Neuron (in vitro differentiated cells): ENCODE data around the gene MDGA2.

ENCODE experiments used
- H2AFZ ChIP-seq: one replicate; pipeline ENCODE4 v1.6.1; 2013; ENCODE audit warnings: low read depth, mild to moderate bottlenecking, inconsistent platforms, low read length, moderate library complexity
- H3K27me3 ChIP-seq: one replicate; pipeline ENCODE4 v1.6.1; 2013; ENCODE audit warnings: low read length; ENCODE audit not compliant: insufficient read depth
- H3K36me3 ChIP-seq: one replicate; pipeline ENCODE4 v1.6.1; 2013; ENCODE audit warnings: low read length; ENCODE audit not compliant: insufficient read depth
- H3K4me1 ChIP-seq: one replicate; pipeline ENCODE4 v1.6.1; 2013; ENCODE audit warnings: low read length; ENCODE audit not compliant: insufficient read depth
- H3K4me3 ChIP-seq: 2 replicates; pipeline ENCODE4 v1.5.1; 2013; ENCODE audit warnings: mild to moderate bottlenecking, low read length, moderate library complexity
- H3K9me3 ChIP-seq: one replicate; pipeline ENCODE4 v1.6.1; 2013; ENCODE audit warnings: low read length

MDGA2 gene

DNA sequence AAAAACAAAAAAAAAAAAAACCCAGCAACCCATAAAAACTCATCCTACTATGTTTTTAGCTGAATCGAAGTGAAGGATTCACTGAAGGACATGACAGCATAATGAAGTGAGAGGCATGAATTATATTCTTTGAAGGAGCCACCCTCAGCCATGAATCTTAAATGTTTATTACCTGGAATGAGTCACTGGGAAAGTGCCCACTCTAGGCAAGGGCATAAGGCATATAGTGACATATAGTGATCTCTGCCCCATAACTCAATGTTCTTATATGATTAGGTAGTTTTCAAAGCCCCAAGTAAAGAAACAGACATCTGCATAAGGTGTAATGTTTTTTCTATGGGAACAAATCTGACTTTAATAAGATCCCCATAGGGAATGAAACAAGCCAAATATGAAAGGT, 79.9 kb downstream of the MDGA2 start:
- H3K9me3 ChIP-seq: peaks cover 3% of the 10 kb centered on the region
- H3K36me3 ChIP-seq: no peaks in the 10 kb centered on the region

GRCh38 chr14:47590767-47591495, 84.5 kb downstream of the MDGA2 start:
- H2AFZ ChIP-seq: no peak overlapping the region
- H3K36me3 ChIP-seq: no peaks in the 10 kb centered on the region
- H3K4me1 ChIP-seq: no peaks in the 10 kb centered on the region
- no peak overlapping the region for H3K4me3 ChIP-seq
- peaks cover 3% of the 10 kb centered on the region for H3K9me3 ChIP-seq
- H3K27me3 ChIP-seq: no peaks in the 10 kb centered on the region

More for the DNA sequence above, 79.9 kb downstream of the MDGA2 start:
- no peaks in the 10 kb centered on the region for H3K4me1 ChIP-seq
- H2AFZ ChIP-seq: no peak overlapping the region
- H3K4me3 ChIP-seq: no peak overlapping the region
- no peaks in the 10 kb centered on the region for H3K27me3 ChIP-seq

GRCh38 chr14:47585447-47585846, 90.0 kb downstream of the MDGA2 start:
- Histone ChIP-seq H2AFZ (no peak overlapping the region), H3K27me3 (no peaks in the 10 kb centered on the region), H3K4me1 (no peaks in the 10 kb centered on the region), H3K9me3 (no peaks in the 10 kb centered on the region), H3K36me3 (no peaks in the 10 kb centered on the region), H3K4me3 (no peak overlapping the region)

GRCh38 chr14:47567273-47567672, 108.1 kb downstream of the MDGA2 start:
- H3K36me3 ChIP-seq: no peaks in the 10 kb centered on the region
- H3K27me3 ChIP-seq: no peaks in the 10 kb centered on the region
- H3K4me3 ChIP-seq: no peak overlapping the region
- H2AFZ ChIP-seq: no peak overlapping the region
- peaks cover 6% of the 10 kb centered on the region for H3K9me3 ChIP-seq
- no peaks in the 10 kb centered on the region for H3K4me1 ChIP-seq

- Histone ChIP-seq H3K36me3 (no peaks in the 10 kb centered on the region), H3K4me3 (no peak overlapping the region), H3K27me3 (no peaks in the 10 kb centered on the region), H2AFZ (no peak overlapping the region), H3K4me1 (no peaks in the 10 kb centered on the region), H3K9me3 (no peaks in the 10 kb centered on the region)
Measured at GRCh38 chr14:47557894-47558293, 117.5 kb downstream of the MDGA2 start.

DNA sequence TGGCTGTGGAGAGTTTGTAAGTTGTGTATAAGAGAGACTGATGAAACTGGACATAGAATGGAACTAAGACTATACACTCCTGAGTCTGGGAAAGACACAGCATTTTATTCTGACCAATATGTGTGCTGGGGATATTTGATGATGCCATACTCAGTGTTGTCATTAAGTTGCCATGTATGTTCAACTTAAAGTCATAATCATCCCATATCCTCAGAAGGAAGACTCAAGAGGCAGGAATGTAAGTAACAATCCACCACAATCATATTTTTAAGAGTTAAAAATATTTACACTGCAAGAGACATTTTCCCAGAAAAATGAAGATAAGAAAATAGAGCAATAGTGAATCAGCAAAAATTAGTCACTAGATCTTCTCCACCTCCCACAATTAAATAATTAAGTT, 120.1 kb downstream of the MDGA2 start:
- Histone ChIP-seq H3K4me1 (no peaks in the 10 kb centered on the region), H2AFZ (no peak overlapping the region), H3K27me3 (no peaks in the 10 kb centered on the region), H3K9me3 (no peaks in the 10 kb centered on the region), H3K36me3 (no peaks in the 10 kb centered on the region), H3K4me3 (no peak overlapping the region)

DNA sequence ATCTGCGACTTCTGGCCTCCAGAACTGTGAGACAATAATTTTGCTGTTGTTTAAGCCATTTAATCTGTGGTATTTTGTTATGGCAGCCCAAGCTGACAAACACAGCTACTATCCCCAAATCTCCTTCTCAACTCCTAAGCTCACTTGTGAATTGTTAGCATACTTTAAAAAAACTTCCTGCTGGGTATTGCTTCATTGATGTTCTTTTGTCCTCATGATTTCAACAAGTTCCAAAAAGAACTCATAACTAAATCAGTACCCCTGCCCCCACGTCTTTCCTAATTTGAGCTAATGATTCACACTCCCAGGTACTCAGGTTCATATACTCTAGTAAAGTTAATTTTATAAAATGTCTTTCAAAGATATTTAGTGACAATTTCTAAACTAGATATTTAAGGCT, 125.5 kb downstream of the MDGA2 start:
- Histone ChIP-seq H2AFZ (no peak overlapping the region), H3K9me3 (no peaks in the 10 kb centered on the region), H3K27me3 (no peaks in the 10 kb centered on the region), H3K4me1 (peaks cover 4% of the 10 kb centered on the region), H3K36me3 (no peaks in the 10 kb centered on the region), H3K4me3 (no peak overlapping the region)

DNA sequence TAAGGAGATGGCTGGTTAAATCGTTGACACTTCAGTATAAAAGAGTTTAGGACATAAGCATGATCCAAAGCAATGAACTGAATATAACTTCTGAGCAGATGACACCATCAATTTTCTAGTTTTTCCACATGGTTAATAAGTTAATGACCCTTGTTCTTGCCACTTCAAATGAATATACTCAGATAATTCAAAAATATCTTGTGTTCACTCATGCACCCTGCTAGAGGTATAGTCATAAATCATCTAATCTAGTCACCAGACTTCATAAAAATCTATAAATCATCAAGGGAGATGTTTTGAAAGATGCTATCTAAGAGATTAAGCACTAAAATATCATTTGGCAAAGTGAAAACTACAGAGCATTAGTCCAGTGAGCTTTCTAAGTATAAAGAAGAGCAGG, 131.9 kb downstream of the MDGA2 start:
- no peak overlapping the region for H2AFZ ChIP-seq
- no peaks in the 10 kb centered on the region for H3K36me3 ChIP-seq
- H3K4me1 ChIP-seq: peaks cover 20% of the 10 kb centered on the region
- H3K4me3 ChIP-seq: no peak overlapping the region
- H3K9me3 ChIP-seq: no peaks in the 10 kb centered on the region
- H3K27me3 ChIP-seq: no peaks in the 10 kb centered on the region

DNA sequence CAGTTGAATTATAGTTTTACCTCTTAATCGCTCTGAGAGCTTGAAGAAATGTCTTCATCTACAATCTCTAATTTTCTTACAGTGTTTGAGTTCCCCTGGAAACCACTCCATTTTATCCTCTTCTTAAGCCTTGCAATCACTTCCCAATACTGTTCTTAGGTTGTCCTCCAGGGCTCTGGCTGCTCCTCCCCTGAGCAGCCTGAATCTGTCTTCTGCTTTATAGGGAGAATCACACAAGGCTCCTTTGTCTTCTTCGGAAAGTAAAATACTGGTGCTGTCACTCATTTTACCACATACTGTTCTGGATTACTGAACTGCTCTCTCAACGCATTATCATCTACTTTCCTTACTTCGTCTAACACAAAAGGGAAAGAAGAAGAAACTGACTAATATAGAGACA, 133.7 kb downstream of the MDGA2 start:
- Histone ChIP-seq H3K27me3 (no peaks in the 10 kb centered on the region), H3K4me1 (peaks cover 20% of the 10 kb centered on the region), H2AFZ (peak overlapping the region; percentile 75), H3K36me3 (no peaks in the 10 kb centered on the region), H3K4me3 (no peak overlapping the region), H3K9me3 (no peaks in the 10 kb centered on the region)

DNA sequence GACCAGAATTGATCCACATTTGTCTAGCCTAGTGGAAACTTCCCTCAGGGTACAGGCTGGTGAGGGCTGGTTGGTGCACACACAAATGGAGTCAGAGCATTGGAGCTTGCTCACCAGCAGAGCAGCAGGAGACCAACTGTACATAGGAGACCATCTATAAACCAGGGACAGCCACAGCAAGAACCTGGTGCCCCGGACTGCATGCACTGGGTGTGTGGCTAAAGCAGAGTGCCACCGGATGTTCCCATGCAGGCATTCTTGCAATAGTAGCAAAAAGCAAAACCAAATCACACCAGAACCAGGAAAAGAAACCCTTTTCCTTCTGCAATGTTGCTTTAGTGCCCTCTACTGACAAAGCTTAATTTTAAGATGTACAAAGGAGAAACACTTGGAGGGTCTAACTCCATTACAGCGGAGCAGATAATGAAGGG, 136.4 kb downstream of the MDGA2 start:
- Histone ChIP-seq H3K4me1 (peaks cover 10% of the 10 kb centered on the region), H3K27me3 (no peaks in the 10 kb centered on the region), H3K4me3 (no peak overlapping the region), H3K9me3 (no peaks in the 10 kb centered on the region), H2AFZ (no peak overlapping the region), H3K36me3 (no peaks in the 10 kb centered on the region)

DNA sequence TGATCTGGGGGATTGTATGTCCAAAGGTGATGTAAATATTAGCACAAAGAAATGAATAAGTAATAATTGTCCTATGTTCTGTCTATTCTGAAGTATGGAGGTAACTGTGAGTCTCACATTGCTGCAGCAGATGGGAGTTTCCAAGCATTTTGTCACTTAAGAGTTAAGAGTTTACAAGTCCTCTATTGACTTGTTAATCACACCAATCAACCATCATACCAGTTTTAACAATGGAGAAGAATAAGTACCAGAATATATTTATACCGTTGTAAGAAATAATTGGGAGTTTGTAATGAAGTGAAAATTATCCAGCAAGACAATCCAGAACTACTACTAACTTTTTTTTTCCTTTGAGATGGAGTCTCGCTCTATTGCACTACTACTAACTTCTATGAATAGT, 139.1 kb downstream of the MDGA2 start:
- no peaks in the 10 kb centered on the region for H3K27me3 ChIP-seq
- no peak overlapping the region for H3K4me3 ChIP-seq
- H3K36me3 ChIP-seq: no peaks in the 10 kb centered on the region
- H3K9me3 ChIP-seq: no peaks in the 10 kb centered on the region
- H3K4me1 ChIP-seq: peaks cover 4% of the 10 kb centered on the region
- H2AFZ ChIP-seq: no peak overlapping the region

- no peaks in the 10 kb centered on the region for H3K4me1 ChIP-seq
- H3K27me3 ChIP-seq: no peaks in the 10 kb centered on the region
- H3K36me3 ChIP-seq: no peaks in the 10 kb centered on the region
- no peak overlapping the region for H2AFZ ChIP-seq
- H3K9me3 ChIP-seq: peaks cover 3% of the 10 kb centered on the region
- no peak overlapping the region for H3K4me3 ChIP-seq
Measured at GRCh38 chr14:47526591-47527244, 148.7 kb downstream of the MDGA2 start.

DNA sequence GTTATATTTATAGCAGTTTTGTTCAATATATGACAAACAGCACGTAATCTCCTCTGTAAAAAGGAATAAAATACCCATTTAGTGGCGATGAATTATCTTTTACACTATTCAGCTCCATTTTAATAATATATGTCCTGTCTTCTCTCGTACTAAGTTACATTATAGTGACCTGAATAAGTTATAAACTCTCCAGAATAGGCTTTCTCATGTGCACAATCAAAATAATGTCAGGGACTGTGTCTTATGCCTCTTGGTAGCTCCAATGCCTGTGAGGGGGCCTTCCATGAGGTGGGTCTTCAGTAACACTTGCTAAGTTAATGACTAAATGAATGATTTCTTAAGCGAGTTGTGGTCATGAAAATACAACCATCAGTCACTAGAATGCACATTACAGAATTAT, 150.9 kb downstream of the MDGA2 start:
- no peaks in the 10 kb centered on the region for H3K27me3 ChIP-seq

More for the DNA sequence above, 150.9 kb downstream of the MDGA2 start:
- no peaks in the 10 kb centered on the region for H3K9me3 ChIP-seq
- H3K4me3 ChIP-seq: no peak overlapping the region
- no peaks in the 10 kb centered on the region for H3K4me1 ChIP-seq
- no peak overlapping the region for H2AFZ ChIP-seq
- no peaks in the 10 kb centered on the region for H3K36me3 ChIP-seq
